IPS DF 4.7 (cell line): ENCODE results near the gene ITIH1.

Experiments used
- DNase-seq: peaks from one replicate; pipeline ENCODE4 v3.0.0-alpha.2; 2013; ENCODE audit warnings: low spot score; ENCODE audit errors: extremely low read depth

Gene ITIH1

GRCh38 chr3:52788890-52789745 lies 11.7 kb downstream of the ITIH1 start:
- DNase-seq = no peak

- no peak for DNase-seq
Observed at GRCh38 chr3:52789746-52790040, 12.3 kb downstream of the ITIH1 start.

GRCh38 chr3:52790337-52790736 lies 12.9 kb downstream of the ITIH1 start:
- DNase-seq = no peak

GRCh38 chr3:52790741-52791140 lies 13.3 kb downstream of the ITIH1 start:
- no peak for DNase-seq

GRCh38 chr3:52791366-52791765 lies 14.0 kb downstream of the ITIH1 start:
- DNase-seq = no peak

GRCh38 chr3:52791928-52792327 lies 14.5 kb downstream of the ITIH1 start:
- DNase-seq = no peak

GRCh38 chr3:52792413-52792812 lies 15.0 kb downstream of the ITIH1 start:
- DNase-seq = no peak

GRCh38 chr3:52792961-52793695 lies 15.7 kb downstream of the ITIH1 start:
- DNase-seq = no peak

- no peak for DNase-seq
Observed at GRCh38 chr3:52793702-52794611, 16.6 kb downstream of the ITIH1 start.

GRCh38 chr3:52794612-52795099 lies 17.3 kb downstream of the ITIH1 start, which contains the start of gene ITIH3:
TSS of gene ITIH3 (plus strand) at chr3:52794796. CDS start at chr3:52794804, 8 bp downstream.
- no peak for DNase-seq

- DNase-seq = no peak
Observed at GRCh38 chr3:52795298-52795900, 18.0 kb downstream of the ITIH1 start.

- no peak for DNase-seq
Observed at GRCh38 chr3:52796411-52796810, 19.0 kb downstream of the ITIH1 start.

GRCh38 chr3:52798376-52798977 lies 21.1 kb downstream of the ITIH1 start:
- no peak for DNase-seq

- no peak for DNase-seq
Observed at GRCh38 chr3:52798978-52799476, 21.6 kb downstream of the ITIH1 start.

- no peak for DNase-seq
Observed at GRCh38 chr3:52800079-52800478, 22.7 kb downstream of the ITIH1 start.

GRCh38 chr3:52801839-52802238 lies 24.4 kb downstream of the ITIH1 start:
- no peak for DNase-seq

- DNase-seq = no peak
Observed at GRCh38 chr3:52805270-52806039, 28.1 kb downstream of the ITIH1 start.

GRCh38 chr3:52809149-52809548 lies 31.8 kb downstream of the ITIH1 start:
- no peak for DNase-seq

- DNase-seq = no peak
Observed at GRCh38 chr3:52809662-52810377, 32.4 kb downstream of the ITIH1 start.
